DND-41 (cell line): ENCODE measurements around the gene MITF.

Experiments used
- CTCF ChIP-seq: IDR thresholded peaks from 2 replicates; pipeline ENCODE4 v1.5.1; 2012; ENCODE audit warnings: borderline replicate concordance, low read length, moderate library complexity, mild to moderate bottlenecking; ENCODE audit not compliant: poor library complexity, severe bottlenecking; ENCODE audit errors: extremely low read depth
- EZH2 ChIP-seq: IDR thresholded peaks from 3 replicates; pipeline ENCODE4 v1.6.1; 2012; ENCODE audit warnings: borderline replicate concordance, low read depth, mild to moderate bottlenecking, moderate library complexity, low read length, inconsistent platforms; ENCODE audit not compliant: severe bottlenecking

- TF ChIP-seq EZH2 (no peak), CTCF (no peak)
Measured at GRCh38 chr3:69786854-69787253, 47.6 kb downstream of the MITF start.
